ENCODE results near the gene CIRBP. TPM values are rescaled to one million over a fixed set of nuclear protein-coding genes. Genes with fewer than 3 reads are reported as not detected.

Gene CIRBP
- total RNA-seq, 1 donor from 2014 or later, result 184 TPM

DNA sequence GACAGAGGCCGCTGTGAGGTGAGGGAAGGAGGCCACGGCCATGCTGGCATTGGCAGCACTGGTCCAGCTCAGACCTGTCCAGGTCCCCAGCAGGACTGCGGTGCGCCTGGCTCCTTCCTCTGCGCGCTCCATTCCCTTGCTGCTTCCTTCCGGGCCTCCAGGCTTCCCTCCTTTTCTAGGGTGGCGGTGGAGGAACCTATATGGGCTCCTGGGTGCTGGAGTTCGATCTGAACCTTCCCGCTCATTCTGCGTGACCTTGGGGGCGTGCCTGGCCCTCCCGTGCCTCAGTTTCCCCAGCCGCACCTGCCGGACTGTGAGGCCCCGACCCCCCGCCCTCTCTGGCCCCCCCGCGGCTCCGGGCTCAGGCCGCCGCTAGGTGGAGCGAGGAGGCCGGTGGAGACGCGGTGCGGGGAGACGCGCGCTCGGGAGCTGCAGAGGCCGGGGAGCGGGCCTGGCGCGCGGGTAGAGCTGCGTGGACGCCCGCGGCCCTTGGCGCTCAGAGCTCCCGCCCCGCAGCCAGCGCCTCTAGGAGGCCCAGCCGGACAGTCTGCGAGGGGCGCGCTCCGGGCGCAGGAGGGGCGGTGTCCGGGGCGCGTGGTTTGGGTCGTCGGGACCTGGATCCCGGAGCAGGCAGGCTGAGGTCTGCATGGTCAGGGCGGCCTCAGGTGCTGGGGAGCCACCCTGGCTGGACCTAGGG is 46.5 kb downstream of the CIRBP start:
- Mint-ChIP-seq H3K4me1 (ENCODE audit: low read depth, unreplicated experiment) (peaks cover 9% of the 10 kb centered on the region), H3K27ac (ENCODE audit: unreplicated experiment) (peak overlapping the region; percentile 58), H3K27me3 (ENCODE audit: low read depth, unreplicated experiment) (peaks cover 12% of the 10 kb centered on the region), H3K4me3 (ENCODE audit: unreplicated experiment) (no peak overlapping the region), H3K9me3 (ENCODE audit: unreplicated experiment) (no peaks in the 10 kb centered on the region), H3K36me3 (ENCODE audit: low read depth, unreplicated experiment) (no peaks in the 10 kb centered on the region)
- no peaks in the 10 kb centered on the region for H3K79me2 ChIP-seq (ENCODE audit: insufficient read depth, low read length)
- no peaks in the 10 kb centered on the region for H4K20me1 ChIP-seq (ENCODE audit: insufficient read depth, low read length)
- DNase-seq (ENCODE audit: low read depth), result peak; percentile 16
- no peak overlapping the region for H3K27ac ChIP-seq (ENCODE audit: low read depth, low read length)
- H3K9me3 ChIP-seq (ENCODE audit: insufficient read depth, low read depth, low read length), result no peaks in the 10 kb centered on the region
- peaks cover 13% of the 10 kb centered on the region for H3K4me1 ChIP-seq (ENCODE audit: insufficient read depth, low read length)
- H3K4me3 ChIP-seq (ENCODE audit: insufficient read depth, low read depth, low read length), result no peak overlapping the region
- H2AFZ ChIP-seq (ENCODE audit: low read depth, low read length), result no peak overlapping the region
- no peak overlapping the region for H3K9ac ChIP-seq (ENCODE audit: low read length)
- H3K4me2 ChIP-seq (ENCODE audit: low read length), result peak overlapping the region; percentile 72
- FAIRE-seq, result no peak
- no peaks in the 10 kb centered on the region for H3K36me3 ChIP-seq (ENCODE audit: insufficient read depth, low read length)
- TF ChIP-seq EZH2 (IDR thresholded peaks at IDR 0.05; ENCODE audit: insufficient read depth, low read length), result no peak
- TF ChIP-seq, protein P1, sequence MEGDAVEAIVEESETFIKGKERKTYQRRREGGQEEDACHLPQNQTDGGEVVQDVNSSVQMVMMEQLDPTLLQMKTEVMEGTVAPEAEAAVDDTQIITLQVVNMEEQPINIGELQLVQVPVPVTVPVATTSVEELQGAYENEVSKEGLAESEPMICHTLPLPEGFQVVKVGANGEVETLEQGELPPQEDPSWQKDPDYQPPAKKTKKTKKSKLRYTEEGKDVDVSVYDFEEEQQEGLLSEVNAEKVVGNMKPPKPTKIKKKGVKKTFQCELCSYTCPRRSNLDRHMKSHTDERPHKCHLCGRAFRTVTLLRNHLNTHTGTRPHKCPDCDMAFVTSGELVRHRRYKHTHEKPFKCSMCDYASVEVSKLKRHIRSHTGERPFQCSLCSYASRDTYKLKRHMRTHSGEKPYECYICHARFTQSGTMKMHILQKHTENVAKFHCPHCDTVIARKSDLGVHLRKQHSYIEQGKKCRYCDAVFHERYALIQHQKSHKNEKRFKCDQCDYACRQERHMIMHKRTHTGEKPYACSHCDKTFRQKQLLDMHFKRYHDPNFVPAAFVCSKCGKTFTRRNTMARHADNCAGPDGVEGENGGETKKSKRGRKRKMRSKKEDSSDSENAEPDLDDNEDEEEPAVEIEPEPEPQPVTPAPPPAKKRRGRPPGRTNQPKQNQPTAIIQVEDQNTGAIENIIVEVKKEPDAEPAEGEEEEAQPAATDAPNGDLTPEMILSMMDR (IDR thresholded peaks at IDR 0.05; ENCODE audit: insufficient read depth, low read depth, low read length), result no peak
- H3K27me3 ChIP-seq (ENCODE audit: insufficient read depth, low read length), result peaks cover 14% of the 10 kb centered on the region

DNA sequence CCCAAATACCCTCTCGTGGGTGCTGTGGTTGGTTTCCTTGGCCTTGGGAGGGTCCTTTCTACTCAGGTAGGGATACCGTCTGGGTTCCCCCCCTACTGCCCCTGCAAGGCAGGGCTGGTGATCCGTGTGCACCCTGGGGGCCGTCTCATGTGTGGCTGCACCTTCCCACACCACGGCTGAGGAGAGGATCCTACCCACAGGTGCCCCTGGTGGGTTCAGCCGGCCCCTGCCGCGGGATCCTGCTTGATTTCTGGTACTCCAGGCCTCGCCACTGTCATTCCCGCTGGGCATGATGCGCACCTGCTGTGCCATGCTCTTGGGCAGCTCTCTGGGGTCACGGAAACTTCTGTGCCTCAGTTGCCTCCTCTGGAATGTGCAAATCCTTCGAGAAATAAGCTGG is 47.3 kb downstream of the CIRBP start:
- H3K27ac Mint-ChIP-seq (ENCODE audit: unreplicated experiment), result no peak overlapping the region
- no peaks in the 10 kb centered on the region for H3K36me3 ChIP-seq (ENCODE audit: insufficient read depth, low read length)
- no peak overlapping the region for H3K9ac ChIP-seq (ENCODE audit: low read length)
- peaks cover 12% of the 10 kb centered on the region for H3K27me3 Mint-ChIP-seq (ENCODE audit: low read depth, unreplicated experiment)
- no peaks in the 10 kb centered on the region for H3K79me2 ChIP-seq (ENCODE audit: insufficient read depth, low read length)
- FAIRE-seq (no peak), DNase-seq (ENCODE audit: low read depth) (no peak)
- no peaks in the 10 kb centered on the region for H3K9me3 ChIP-seq (ENCODE audit: insufficient read depth, low read depth, low read length)
- H2AFZ ChIP-seq (ENCODE audit: low read depth, low read length), result no peak overlapping the region
- H3K36me3 Mint-ChIP-seq (ENCODE audit: low read depth, unreplicated experiment), result no peaks in the 10 kb centered on the region
- TF ChIP-seq, protein P1 (IDR thresholded peaks at IDR 0.05; ENCODE audit: insufficient read depth, low read depth, low read length), result no peak
- TF ChIP-seq EZH2 (IDR thresholded peaks at IDR 0.05; ENCODE audit: insufficient read depth, low read length), result no peak
- no peak overlapping the region for H3K4me3 Mint-ChIP-seq (ENCODE audit: unreplicated experiment)
- H3K27ac ChIP-seq (ENCODE audit: low read depth, low read length), result no peak overlapping the region
- no peaks in the 10 kb centered on the region for H3K9me3 Mint-ChIP-seq (ENCODE audit: unreplicated experiment)
- H3K4me3 ChIP-seq (ENCODE audit: insufficient read depth, low read depth, low read length), result no peak overlapping the region
- no peaks in the 10 kb centered on the region for H4K20me1 ChIP-seq (ENCODE audit: insufficient read depth, low read length)
- peaks cover 9% of the 10 kb centered on the region for H3K4me1 Mint-ChIP-seq (ENCODE audit: low read depth, unreplicated experiment)
- peaks cover 14% of the 10 kb centered on the region for H3K27me3 ChIP-seq (ENCODE audit: insufficient read depth, low read length)
- peaks cover 13% of the 10 kb centered on the region for H3K4me1 ChIP-seq (ENCODE audit: insufficient read depth, low read length)
- H3K4me2 ChIP-seq (ENCODE audit: low read length), result no peak overlapping the region

All from astrocyte (in vitro differentiated cells and primary cell).